Urinary bladder (tissue), 4 donors: ENCODE results near the gene ANKRD40. TPM values are rescaled to one million over a fixed set of nuclear protein-coding genes. Genes with fewer than 3 reads are reported as not detected.
"Not testable (repeated sequence)": the region's sequence is repeated elsewhere in the genome, so short reads cannot be mapped to it uniquely, and the experiment has no call there.

ENCODE experiments used
- DNase-seq: peaks from one replicate; pipeline ENCODE4 v3.0.0-alpha.2; 2015; ENCODE audit errors: extremely low spot score
- H3K27ac ChIP-seq: one replicate; pipeline ENCODE4 v1.5.1; 2013; ENCODE audit warnings: low read depth, mild to moderate bottlenecking, moderate library complexity
- H3K36me3 ChIP-seq: one replicate; pipeline ENCODE4 v1.6.1; 2013; ENCODE audit warnings: mild to moderate bottlenecking, moderate library complexity; ENCODE audit not compliant: insufficient read depth
- H3K4me1 ChIP-seq: one replicate; pipeline ENCODE4 v1.6.1; 2013; ENCODE audit warnings: mild to moderate bottlenecking, moderate library complexity; ENCODE audit not compliant: insufficient read depth
- H3K4me3 ChIP-seq: one replicate; pipeline ENCODE4 v1.5.1; 2013; ENCODE audit warnings: low read depth, low read length
- WGBS: extraction: QIAGEN DNeasy Blood & Tissue Kit; methylation state at CpG from one replicate; pipeline ENCODE4 v1.1.7; 2013; 5-methylcytosine and 5-hydroxymethylcytosine counted together
- polyA plus RNA-seq: library from polyadenylated mRNA; stranded (reverse); fragments of 200-250 nt; gene quantifications from one replicate; pipeline ENCODE4 v1.2.3, GENCODE V29; 2013
- total RNA-seq: library from RNA; depleted of rRNA; stranded (reverse); fragments of >200 nt; gene quantifications from one replicate; pipeline ENCODE4 v1.2.3, GENCODE V29; 2014
- donor health status: healthy with polysubstance abuse.
- donor health status: healthy.

Gene ANKRD40, protein sequence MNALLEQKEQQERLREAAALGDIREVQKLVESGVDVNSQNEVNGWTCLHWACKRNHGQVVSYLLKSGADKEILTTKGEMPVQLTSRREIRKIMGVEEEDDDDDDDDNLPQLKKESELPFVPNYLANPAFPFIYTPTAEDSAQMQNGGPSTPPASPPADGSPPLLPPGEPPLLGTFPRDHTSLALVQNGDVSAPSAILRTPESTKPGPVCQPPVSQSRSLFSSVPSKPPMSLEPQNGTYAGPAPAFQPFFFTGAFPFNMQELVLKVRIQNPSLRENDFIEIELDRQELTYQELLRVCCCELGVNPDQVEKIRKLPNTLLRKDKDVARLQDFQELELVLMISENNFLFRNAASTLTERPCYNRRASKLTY
- total RNA-seq (37.6 TPM), polyA plus RNA-seq (34.0 TPM)

DNA sequence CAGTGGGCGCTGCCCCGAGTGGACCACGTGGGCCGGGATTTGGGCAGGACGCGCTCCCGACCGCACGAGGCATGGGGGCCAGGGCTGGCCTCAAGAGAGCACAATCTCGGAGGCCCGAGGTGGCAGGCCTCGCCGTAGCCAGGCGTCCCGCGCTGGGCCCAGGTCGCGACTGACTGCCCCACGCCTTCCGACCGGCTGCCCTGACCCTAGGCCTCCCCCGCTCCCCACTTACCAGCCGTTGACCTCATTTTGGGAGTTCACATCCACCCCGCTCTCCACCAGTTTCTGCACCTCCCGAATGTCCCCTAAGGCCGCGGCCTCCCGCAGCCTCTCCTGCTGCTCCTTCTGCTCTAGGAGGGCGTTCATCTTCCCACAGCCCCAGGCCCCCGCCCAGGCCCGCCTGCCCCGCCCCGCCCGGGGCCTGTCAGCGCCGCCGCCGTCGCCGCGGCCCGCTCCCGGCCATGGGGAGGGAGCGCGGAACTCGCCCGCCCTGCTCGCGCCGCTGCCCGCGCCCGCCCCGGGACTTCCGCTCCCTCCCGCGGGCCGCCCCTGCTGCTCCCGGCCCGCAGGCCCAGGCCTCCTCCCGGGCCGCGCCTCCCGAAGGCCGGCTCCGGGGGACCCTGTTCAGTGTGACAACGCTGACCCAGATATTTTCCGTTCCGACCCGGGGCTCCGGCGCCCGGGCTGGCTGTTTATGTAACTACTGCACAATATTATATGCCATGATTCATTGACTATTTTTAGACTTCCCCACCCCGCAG, at the start of gene ANKRD40:
ANKRD40 (minus strand) TSS at position 626 of the 761 bp plus-strand sequence; CDS start at position 366, 260 bp downstream.
- Histone ChIP-seq H3K36me3 (no peaks in the 10 kb centered on the region), H3K4me1 (peaks cover 6% of the 10 kb centered on the region), H3K27ac (peak within 1 kb of the TSS; percentile 98), H3K4me3 (peak within 1 kb of the TSS; percentile 78)
- WGBS = under 1% methylated on average over 74 of the region's 74 CpGs
- DNase-seq = peak; percentile 90

DNA sequence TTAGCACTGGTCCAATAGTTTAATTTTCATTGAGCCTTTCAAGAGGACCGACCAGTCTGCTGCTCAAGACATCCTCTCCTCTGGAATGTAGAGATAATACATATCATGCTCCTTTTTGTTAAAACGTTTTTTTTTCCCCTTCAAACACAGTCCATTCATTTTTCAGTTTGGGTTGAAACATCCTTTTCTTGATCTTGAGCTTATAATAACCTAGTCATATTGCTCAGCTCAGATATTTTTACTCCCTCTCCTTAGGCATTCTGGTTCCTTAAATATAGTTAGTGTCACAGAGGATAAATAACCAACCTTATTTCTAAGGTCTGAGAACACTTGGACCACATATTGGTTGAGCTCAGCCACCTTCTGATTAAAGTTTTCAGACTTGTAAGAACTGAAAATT, 46.8 kb upstream of the ANKRD40 start:
- H3K27ac ChIP-seq = no peak overlapping the region
- 49% methylated on average over 2 of the region's 2 CpGs for WGBS
- H3K36me3 ChIP-seq = peaks cover 7% of the 10 kb centered on the region
- no peak overlapping the region for H3K4me3 ChIP-seq
- DNase-seq = no peak
- no peaks in the 10 kb centered on the region for H3K4me1 ChIP-seq

DNA sequence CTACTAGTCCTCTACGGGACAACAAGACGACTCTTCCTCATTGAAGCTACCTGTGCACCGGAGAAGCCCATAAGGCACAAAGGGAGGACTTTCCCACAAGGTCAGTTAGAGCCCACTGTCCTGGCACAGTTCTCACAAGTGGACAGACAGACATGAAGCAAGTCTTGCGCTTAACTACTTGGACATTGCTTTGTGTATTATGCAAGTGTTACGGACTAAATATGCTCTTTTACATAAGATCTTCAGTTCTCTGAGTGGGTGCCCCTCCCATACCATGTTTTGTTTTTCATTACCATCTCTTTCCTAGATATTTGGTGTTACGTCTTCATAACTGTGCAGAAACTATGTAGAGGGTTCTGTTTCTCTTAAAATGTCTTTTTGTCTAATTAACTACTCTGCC, 41.5 kb upstream of the ANKRD40 start:
- no peaks in the 10 kb centered on the region for H3K4me1 ChIP-seq
- H3K4me3 ChIP-seq = no peak overlapping the region
- no peak overlapping the region for H3K27ac ChIP-seq
- 86% methylated on average over 6 of the region's 6 CpGs for WGBS
- H3K36me3 ChIP-seq = peaks cover 16% of the 10 kb centered on the region
- DNase-seq = no peak

DNA sequence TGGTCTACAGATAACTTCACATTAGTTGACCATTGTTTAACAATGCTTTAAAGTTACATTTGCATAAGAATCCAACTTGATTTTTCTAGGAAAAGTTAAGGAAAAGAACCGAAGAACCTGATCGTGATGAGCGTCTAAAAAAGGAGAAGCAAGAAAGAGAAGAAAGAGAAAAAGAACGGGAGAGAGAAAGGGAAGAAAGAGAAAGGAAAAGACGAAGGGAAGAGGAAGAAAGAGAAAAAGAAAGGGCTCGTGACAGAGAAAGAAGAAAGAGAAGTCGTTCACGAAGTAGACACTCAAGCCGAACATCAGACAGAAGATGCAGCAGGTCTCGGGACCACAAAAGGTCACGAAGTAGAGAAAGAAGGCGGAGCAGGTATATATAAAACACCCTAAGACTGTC, 37.9 kb upstream of the ANKRD40 start:
- 90% methylated on average over 12 of the region's 12 CpGs for WGBS
- Histone ChIP-seq H3K27ac (no peak overlapping the region), H3K4me3 (no peak overlapping the region), H3K36me3 (peaks cover 21% of the 10 kb centered on the region), H3K4me1 (no peaks in the 10 kb centered on the region)
- no peak for DNase-seq

DNA sequence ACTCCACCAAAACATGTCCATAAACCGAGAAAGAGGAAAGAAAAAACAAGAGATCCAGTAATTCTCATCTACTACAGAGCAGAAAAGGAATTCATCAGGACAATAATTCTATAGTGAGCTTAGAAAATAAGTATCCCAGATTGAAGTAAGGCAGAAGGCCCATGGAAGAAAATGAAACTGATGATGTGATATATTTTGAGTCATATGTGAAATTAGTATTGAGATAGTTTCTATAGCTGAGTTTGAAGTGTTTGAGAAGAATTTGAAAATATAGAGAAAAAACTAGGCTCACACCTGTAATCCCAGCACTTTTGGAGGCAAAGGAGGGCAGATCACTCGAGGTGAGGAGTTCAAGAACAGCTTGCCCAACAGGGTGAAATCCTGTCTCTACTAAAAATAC, 31.4 kb upstream of the ANKRD40 start:
- WGBS = 49% methylated on average over 2 of the region's 2 CpGs
- no peak overlapping the region for H3K27ac ChIP-seq
- no peak overlapping the region for H3K4me3 ChIP-seq
- peaks cover 11% of the 10 kb centered on the region for H3K36me3 ChIP-seq
- no peak for DNase-seq
- H3K4me1 ChIP-seq = no peaks in the 10 kb centered on the region

DNA sequence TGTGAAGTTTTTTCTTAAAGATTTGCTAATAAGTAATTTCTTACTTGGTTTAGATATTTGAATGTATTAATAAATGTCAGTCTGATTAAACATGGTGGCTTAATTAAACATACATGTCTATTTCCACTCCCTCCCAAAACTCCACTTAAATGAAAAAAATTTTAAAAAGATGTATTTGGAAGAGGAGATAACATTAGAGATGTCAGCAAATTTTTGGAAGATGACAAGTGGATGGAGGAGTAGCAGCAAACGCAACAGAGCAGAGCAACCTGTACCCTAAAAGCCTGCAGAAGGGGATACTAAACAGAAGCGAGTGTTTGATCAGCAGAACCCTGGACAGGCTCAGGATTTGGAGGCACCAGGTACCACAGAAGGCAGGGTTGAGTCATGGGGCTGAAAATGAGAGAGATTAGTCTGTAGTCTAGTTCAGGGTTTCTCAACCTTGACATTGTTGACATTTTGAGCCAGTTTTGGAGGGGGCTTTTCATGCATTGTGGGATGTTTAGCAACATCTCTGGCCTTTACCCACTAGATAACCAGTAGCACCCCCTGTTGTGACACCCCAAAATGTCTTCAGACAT, 29.5 kb upstream of the ANKRD40 start:
- DNase-seq = no peak
- 91% methylated on average over 2 of the region's 2 CpGs for WGBS
- Histone ChIP-seq H3K4me3 (no peak overlapping the region), H3K27ac (no peak overlapping the region), H3K4me1 (no peaks in the 10 kb centered on the region), H3K36me3 (peaks cover 7% of the 10 kb centered on the region)

DNA sequence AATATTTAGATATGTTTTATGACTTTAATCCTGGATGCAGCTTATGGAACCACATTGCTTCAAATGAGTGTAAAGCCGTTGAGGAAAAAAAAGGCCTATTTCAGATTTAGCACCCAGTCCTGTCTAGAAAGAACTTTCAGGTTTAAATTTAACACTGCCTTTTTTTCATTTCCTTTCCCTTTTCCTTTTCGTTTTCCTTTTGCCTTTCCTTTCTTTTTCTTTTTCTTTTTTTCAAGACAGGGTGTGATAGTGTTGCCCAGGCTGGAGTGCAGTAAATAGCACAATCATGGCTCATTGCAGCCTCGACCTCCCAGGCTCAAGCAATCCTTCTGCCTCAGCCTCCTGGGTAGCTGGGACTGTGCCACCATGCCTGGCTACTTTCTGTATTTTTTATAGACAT, 27.6 kb upstream of the ANKRD40 start:
- Histone ChIP-seq H3K4me3 (no peak overlapping the region), H3K36me3 (peaks cover 4% of the 10 kb centered on the region), H3K27ac (no peak overlapping the region), H3K4me1 (no peaks in the 10 kb centered on the region)
- WGBS = 73% methylated on average over 3 of the region's 3 CpGs
- no peak for DNase-seq

DNA sequence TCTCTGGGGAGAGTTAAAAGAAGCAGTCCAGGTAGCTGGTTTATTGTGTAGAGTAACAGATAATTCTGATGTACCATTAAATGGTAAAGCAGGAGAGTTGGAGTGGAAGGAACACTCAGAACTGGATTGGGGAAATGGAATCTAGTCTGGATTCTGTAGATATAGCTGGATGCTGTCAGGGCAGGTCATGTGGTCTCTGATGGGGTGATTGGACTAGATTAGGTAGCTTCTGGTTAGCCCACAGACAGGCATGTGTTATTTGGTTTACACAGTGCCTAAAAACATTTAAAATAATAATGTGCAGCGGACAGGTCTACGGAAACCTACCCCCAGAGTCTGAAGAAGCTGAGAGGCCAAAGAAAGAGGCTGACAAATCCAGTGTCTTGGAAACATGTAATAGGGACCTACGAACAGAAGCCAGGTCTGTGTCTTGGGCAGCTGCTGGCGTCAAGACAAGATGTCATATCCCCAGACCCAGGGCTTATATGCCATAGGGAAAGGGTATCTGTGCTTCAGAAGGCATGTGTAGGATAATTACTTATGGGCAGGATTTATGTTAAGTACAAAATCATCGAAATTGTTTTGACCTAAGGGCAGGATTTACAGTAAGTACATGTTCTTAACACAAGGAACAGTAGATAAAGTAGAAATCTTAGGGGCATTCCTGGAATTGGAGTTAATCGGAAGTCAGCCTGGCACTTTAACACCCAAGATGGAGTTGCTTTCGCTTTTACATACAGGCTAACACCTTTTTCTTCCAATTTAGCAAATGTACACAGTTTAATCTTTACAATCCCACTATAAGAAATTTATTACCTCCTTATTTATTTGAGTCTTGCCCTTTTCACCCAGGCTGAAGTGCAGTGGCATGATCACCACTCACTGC, 24.1 kb upstream of the ANKRD40 start:
- no peaks in the 10 kb centered on the region for H3K36me3 ChIP-seq
- peaks cover 2% of the 10 kb centered on the region for H3K4me1 ChIP-seq
- no peak for DNase-seq
- H3K27ac ChIP-seq = no peak overlapping the region
- H3K4me3 ChIP-seq = no peak overlapping the region
- 66% methylated on average over 7 of the region's 7 CpGs for WGBS

DNA sequence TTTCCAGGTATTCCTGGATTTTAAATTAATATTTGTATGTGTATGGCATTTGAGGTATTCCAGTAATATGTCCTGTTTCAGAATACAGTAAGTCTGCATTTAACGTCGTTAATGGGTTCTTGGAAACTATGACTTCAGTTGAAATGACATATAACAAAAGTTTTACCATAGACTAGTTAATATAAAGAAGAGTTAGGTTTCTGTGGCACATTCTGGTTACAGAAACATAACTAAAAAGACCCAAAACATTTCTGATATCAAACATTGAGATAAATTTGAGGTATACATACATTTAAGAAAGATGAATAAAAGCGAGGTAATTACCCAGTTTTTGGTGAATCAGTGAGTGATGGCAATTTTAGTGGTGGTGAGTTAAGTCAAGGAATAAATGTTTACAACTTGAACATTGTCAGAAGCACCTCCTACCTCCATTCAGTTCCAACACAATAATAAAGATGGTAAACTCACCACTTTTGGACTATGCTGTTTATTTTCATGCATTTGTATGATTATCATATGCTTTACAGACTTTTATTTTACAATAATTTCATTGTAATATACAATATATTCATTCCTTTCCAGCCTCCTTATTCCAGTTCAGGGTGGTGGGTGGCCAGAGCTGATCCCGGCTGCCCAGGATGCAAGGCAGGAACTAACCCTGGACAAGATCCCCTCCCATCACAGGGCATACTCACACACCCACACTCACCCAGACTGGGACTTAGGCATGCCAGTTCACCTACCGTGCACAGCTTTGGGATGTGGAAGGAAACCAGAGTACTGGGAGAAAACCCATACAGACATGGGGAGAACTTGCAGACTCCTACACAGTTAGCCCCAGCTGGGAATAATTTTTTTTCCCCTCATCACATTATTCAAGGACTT, 21.4 kb upstream of the ANKRD40 start:
- Histone ChIP-seq H3K4me3 (no peak overlapping the region), H3K4me1 (peaks cover 2% of the 10 kb centered on the region), H3K36me3 (no peaks in the 10 kb centered on the region), H3K27ac (no peak overlapping the region)
- no peak for DNase-seq
- WGBS = 67% methylated on average over 5 of the region's 5 CpGs

DNA sequence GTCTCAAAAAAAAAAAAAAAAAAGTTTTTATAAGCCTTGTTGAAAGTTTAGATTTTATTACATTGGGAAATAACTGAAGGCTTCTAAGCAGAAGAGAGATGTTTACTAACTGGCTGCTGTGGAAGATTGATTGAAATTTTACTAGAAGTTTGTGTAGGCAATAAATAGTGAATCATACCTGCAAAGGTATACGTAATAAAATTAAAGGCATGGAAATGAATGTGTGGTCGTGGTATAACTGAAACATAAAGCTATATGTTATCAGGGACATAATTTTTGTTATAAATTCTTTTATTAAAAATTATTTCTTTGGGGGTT, 20.4 kb upstream of the ANKRD40 start:
- WGBS = 82% methylated on average over 2 of the region's 2 CpGs
- DNase-seq = no peak

DNA sequence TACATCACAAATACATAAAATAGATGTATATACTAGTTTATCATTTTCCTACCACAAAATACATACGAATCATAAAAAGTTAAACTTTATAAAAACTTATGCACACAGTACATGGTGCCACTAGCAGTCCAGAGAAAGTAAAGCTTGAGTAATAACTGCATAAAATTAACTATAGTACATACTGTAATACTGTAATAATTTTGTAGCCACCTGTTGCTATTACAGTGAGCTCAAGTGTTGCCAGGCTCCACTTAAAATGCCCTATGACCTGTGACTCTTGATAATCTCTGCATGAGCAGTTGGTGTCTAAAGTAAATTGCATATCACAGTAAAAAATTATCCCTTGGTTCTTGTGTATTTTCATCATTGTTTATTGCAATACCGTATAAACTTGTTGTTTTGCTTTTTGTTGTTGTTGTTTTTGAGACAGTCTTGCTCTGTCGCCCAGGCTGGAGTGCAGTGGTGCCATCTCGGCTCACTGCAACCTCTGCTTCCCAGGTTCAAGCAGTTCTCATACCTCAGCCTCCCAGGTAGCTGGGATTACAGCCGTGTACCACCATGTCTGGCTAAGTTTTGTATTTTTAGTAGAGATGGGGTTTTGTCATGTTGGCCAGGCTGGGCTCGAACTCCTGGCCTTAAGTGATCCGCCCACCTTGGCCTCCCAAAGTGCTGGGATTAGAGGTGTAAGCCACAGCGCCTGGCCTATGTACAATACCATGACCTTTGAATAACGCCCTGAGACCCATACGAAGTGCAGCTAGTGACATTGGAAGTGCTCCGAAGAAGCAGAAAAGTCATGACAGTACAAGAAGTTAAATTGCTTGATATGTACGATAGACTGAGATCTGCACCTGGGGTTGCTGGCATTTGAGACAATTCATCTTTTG, 18.3 kb upstream of the ANKRD40 start:
- no peak overlapping the region for H3K27ac ChIP-seq
- DNase-seq = no peak
- peaks cover 4% of the 10 kb centered on the region for H3K4me1 ChIP-seq
- 75% methylated on average over 12 of the region's 12 CpGs for WGBS
- no peak overlapping the region for H3K4me3 ChIP-seq
- H3K36me3 ChIP-seq = no peaks in the 10 kb centered on the region

More for the DNA sequence above, 20.4 kb upstream of the ANKRD40 start:
- Histone ChIP-seq H3K36me3 (no peaks in the 10 kb centered on the region), H3K27ac (no peak overlapping the region), H3K4me3 (no peak overlapping the region), H3K4me1 (peaks cover 2% of the 10 kb centered on the region)

DNA sequence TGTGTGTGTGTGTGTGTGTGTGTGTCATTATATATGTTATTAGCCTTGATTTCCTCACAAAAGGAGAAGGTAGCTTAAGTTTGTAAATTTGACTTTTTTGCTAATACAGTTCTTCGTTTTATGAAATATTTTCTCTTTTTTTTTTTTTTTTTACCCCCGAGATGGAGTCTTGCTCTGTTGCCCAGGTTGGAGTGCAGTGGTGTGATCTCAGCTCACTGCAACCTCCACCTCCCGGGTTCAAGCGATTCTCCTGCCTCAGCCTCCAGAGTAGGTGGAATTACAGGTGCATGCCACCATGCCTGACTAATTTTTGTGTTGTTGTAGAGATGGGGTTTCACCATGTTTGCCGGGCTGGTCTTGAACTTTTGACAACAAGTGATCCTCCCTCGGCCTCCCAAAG, 16.9 kb upstream of the ANKRD40 start:
- H3K4me3 ChIP-seq, H3K4me1 ChIP-seq, DNase-seq, H3K36me3 ChIP-seq, H3K27ac ChIP-seq: not testable (repeated sequence)
- WGBS = 92% methylated on average over 6 of the region's 6 CpGs
